ENCODE results near the gene PARP2.
"Not testable (repeated sequence)": the region's sequence is repeated elsewhere in the genome, so short reads cannot be mapped to it uniquely, and the experiment has no call there.

Gene PARP2

GRCh38 chr14:20329355-20329754 is 14.1 kb upstream of the PARP2 start:
- Histone ChIP-seq H3K4me1 (ENCODE audit: control insufficient read depth in 1 of 2, insufficient read depth in 2 of 2, low read length in 2 of 2) (peaks cover 13 to 14% of the 10 kb centered on the region in 2 donors), H3K27ac (ENCODE audit: low read length) (no peak overlapping the region)

GRCh38 chr14:20331053-20331613 is 12.3 kb upstream of the PARP2 start:
- Histone ChIP-seq H3K4me3 (ENCODE audit: low read depth in 1 of 2, low read length in 2 of 2) (no peak overlapping the region), H3K36me3 (ENCODE audit: control insufficient read depth in 1 of 2, insufficient read depth in 2 of 2, low read length in 2 of 2) (peaks cover 0 to 10% of the 10 kb centered on the region in 2 donors)

More at GRCh38 chr14:20329355-20329754, 14.1 kb upstream of the PARP2 start:
- Histone ChIP-seq H3K27me3 (ENCODE audit: low read depth, low read length) (no peaks in the 10 kb centered on the region), H3K9me3 (ENCODE audit: control insufficient read depth in 1 of 2, low read length in 2 of 2) (no peaks in the 10 kb centered on the region), H3K4me3 (ENCODE audit: low read depth in 1 of 2, low read length in 2 of 2) (no peak overlapping the region), H3K36me3 (ENCODE audit: control insufficient read depth in 1 of 2, insufficient read depth in 2 of 2, low read length in 2 of 2) (peaks cover 9 to 13% of the 10 kb centered on the region in 2 donors)

GRCh38 chr14:20332431-20332787 is 11.0 kb upstream of the PARP2 start:
- Histone ChIP-seq H3K36me3 (ENCODE audit: control insufficient read depth in 1 of 2, insufficient read depth in 2 of 2, low read length in 2 of 2) (peaks cover 0 to 5% of the 10 kb centered on the region in 2 donors), H3K4me1 (ENCODE audit: control insufficient read depth in 1 of 2, insufficient read depth in 2 of 2, low read length in 2 of 2) (peaks cover 8 to 14% of the 10 kb centered on the region in 2 donors), H3K4me3 (ENCODE audit: low read depth in 1 of 2, low read length in 2 of 2) (peak overlapping the region; percentile 69 to 100), H3K9me3 (ENCODE audit: control insufficient read depth in 1 of 2, low read length in 2 of 2) (no peaks in the 10 kb centered on the region), H3K27ac (ENCODE audit: low read length) (peak overlapping the region; percentile 99), H3K27me3 (ENCODE audit: low read depth, low read length) (no peaks in the 10 kb centered on the region)

More at GRCh38 chr14:20331053-20331613, 12.3 kb upstream of the PARP2 start:
- Histone ChIP-seq H3K27ac (ENCODE audit: low read length) (no peak overlapping the region), H3K9me3 (ENCODE audit: control insufficient read depth in 1 of 2, low read length in 2 of 2) (no peaks in the 10 kb centered on the region), H3K27me3 (ENCODE audit: low read depth, low read length) (no peaks in the 10 kb centered on the region), H3K4me1 (ENCODE audit: control insufficient read depth in 1 of 2, insufficient read depth in 2 of 2, low read length in 2 of 2) (peaks cover 13 to 14% of the 10 kb centered on the region in 2 donors)

- no peaks in the 10 kb centered on the region for H3K27me3 ChIP-seq (ENCODE audit: low read depth, low read length)
- peaks cover 8 to 14% of the 10 kb centered on the region in 2 donors for H3K4me1 ChIP-seq (ENCODE audit: control insufficient read depth in 1 of 2, insufficient read depth in 2 of 2, low read length in 2 of 2)
- H3K36me3 ChIP-seq (ENCODE audit: control insufficient read depth in 1 of 2, insufficient read depth in 2 of 2, low read length in 2 of 2) = peaks cover 0 to 5% of the 10 kb centered on the region in 2 donors
- peak within 1 kb of the TSS; percentile 69 to 100 for H3K4me3 ChIP-seq (ENCODE audit: low read depth in 1 of 2, low read length in 2 of 2)
- peak within 1 kb of the TSS; percentile 99 for H3K27ac ChIP-seq (ENCODE audit: low read length)
- no peaks in the 10 kb centered on the region for H3K9me3 ChIP-seq (ENCODE audit: control insufficient read depth in 1 of 2, low read length in 2 of 2)
Observed at GRCh38 chr14:20332788-20333493, 10.5 kb upstream of the PARP2 start, which contains the start of gene CCNB1IP1. CCNB1IP1 (minus strand) TSS chr14:20333279; CDS start chr14:20316523, 16,756 bp downstream.

- peak overlapping the region; percentile 99 for H3K27ac ChIP-seq (ENCODE audit: low read length)
- H3K4me3 ChIP-seq (ENCODE audit: low read depth in 1 of 2, low read length in 2 of 2) = peak overlapping the region; percentile 69 to 100
- H3K27me3 ChIP-seq (ENCODE audit: low read depth, low read length) = no peaks in the 10 kb centered on the region
- H3K36me3 ChIP-seq (ENCODE audit: control insufficient read depth in 1 of 2, insufficient read depth in 2 of 2, low read length in 2 of 2) = peaks cover 0 to 5% of the 10 kb centered on the region in 2 donors
- peaks cover 8 to 14% of the 10 kb centered on the region in 2 donors for H3K4me1 ChIP-seq (ENCODE audit: control insufficient read depth in 1 of 2, insufficient read depth in 2 of 2, low read length in 2 of 2)
- H3K9me3 ChIP-seq (ENCODE audit: control insufficient read depth in 1 of 2, low read length in 2 of 2) = no peaks in the 10 kb centered on the region
Observed at GRCh38 chr14:20333494-20333841, 10.0 kb upstream of the PARP2 start.

- H3K4me3 ChIP-seq (ENCODE audit: low read depth in 1 of 2, low read length in 2 of 2) = no peak overlapping the region
- H3K27me3 ChIP-seq (ENCODE audit: low read depth, low read length) = no peaks in the 10 kb centered on the region
- H3K36me3 ChIP-seq (ENCODE audit: control insufficient read depth in 1 of 2, insufficient read depth in 2 of 2, low read length in 2 of 2) = peaks cover 0 to under 1% of the 10 kb centered on the region in 2 donors
- no peaks in the 10 kb centered on the region for H3K9me3 ChIP-seq (ENCODE audit: control insufficient read depth in 1 of 2, low read length in 2 of 2)
- no peak overlapping the region for H3K27ac ChIP-seq (ENCODE audit: low read length)
- H3K4me1 ChIP-seq (ENCODE audit: control insufficient read depth in 1 of 2, insufficient read depth in 2 of 2, low read length in 2 of 2) = peaks cover 8 to 14% of the 10 kb centered on the region in 2 donors
Observed at GRCh38 chr14:20334017-20334416, 9.4 kb upstream of the PARP2 start.

GRCh38 chr14:20341032-20341431 is 2.4 kb upstream of the PARP2 start:
- H3K4me3 ChIP-seq (ENCODE audit: low read depth in 1 of 2, low read length in 2 of 2); H3K27me3 ChIP-seq (ENCODE audit: low read depth, low read length); H3K9me3 ChIP-seq (ENCODE audit: control insufficient read depth in 1 of 2, low read length in 2 of 2); H3K27ac ChIP-seq (ENCODE audit: low read length); H3K4me1 ChIP-seq (ENCODE audit: control insufficient read depth in 1 of 2, insufficient read depth in 2 of 2, low read length in 2 of 2): not testable (repeated sequence)
- H3K36me3 ChIP-seq (ENCODE audit: control insufficient read depth in 1 of 2, insufficient read depth in 2 of 2, low read length in 2 of 2) = peaks cover 0 to 10% of the 10 kb centered on the region in 2 donors

- Histone ChIP-seq H3K27me3 (ENCODE audit: low read depth, low read length) (no peaks in the 10 kb centered on the region), H3K4me1 (ENCODE audit: control insufficient read depth in 1 of 2, insufficient read depth in 2 of 2, low read length in 2 of 2) (peaks cover 5 to 9% of the 10 kb centered on the region in 2 donors), H3K9me3 (ENCODE audit: control insufficient read depth in 1 of 2, low read length in 2 of 2) (no peaks in the 10 kb centered on the region), H3K4me3 (ENCODE audit: low read depth in 1 of 2, low read length in 2 of 2) (peak overlapping the region; percentile 75 to 88), H3K36me3 (ENCODE audit: control insufficient read depth in 1 of 2, insufficient read depth in 2 of 2, low read length in 2 of 2) (peaks cover 2 to 16% of the 10 kb centered on the region in 2 donors), H3K27ac (ENCODE audit: low read length) (no peak overlapping the region)
Observed at GRCh38 chr14:20341646-20342045, 1.8 kb upstream of the PARP2 start.

GRCh38 chr14:20343862-20344220 is 406 bp downstream of the PARP2 start:
- H3K4me3 ChIP-seq (ENCODE audit: low read depth in 1 of 2, low read length in 2 of 2) = peak overlapping the region; percentile 75 to 88
- peaks cover 5 to 9% of the 10 kb centered on the region in 2 donors for H3K4me1 ChIP-seq (ENCODE audit: control insufficient read depth in 1 of 2, insufficient read depth in 2 of 2, low read length in 2 of 2)
- peak overlapping the region; percentile 86 for H3K27ac ChIP-seq (ENCODE audit: low read length)
- peaks cover 6 to 24% of the 10 kb centered on the region in 2 donors for H3K36me3 ChIP-seq (ENCODE audit: control insufficient read depth in 1 of 2, insufficient read depth in 2 of 2, low read length in 2 of 2)
- H3K9me3 ChIP-seq (ENCODE audit: control insufficient read depth in 1 of 2, low read length in 2 of 2) = no peaks in the 10 kb centered on the region
- no peaks in the 10 kb centered on the region for H3K27me3 ChIP-seq (ENCODE audit: low read depth, low read length)

- Histone ChIP-seq H3K36me3 (ENCODE audit: control insufficient read depth in 1 of 2, insufficient read depth in 2 of 2, low read length in 2 of 2) (peaks cover 6 to 34% of the 10 kb centered on the region in 2 donors), H3K4me1 (ENCODE audit: control insufficient read depth in 1 of 2, insufficient read depth in 2 of 2, low read length in 2 of 2) (peaks cover 5 to 9% of the 10 kb centered on the region in 2 donors), H3K27ac (ENCODE audit: low read length) (no peak overlapping the region), H3K4me3 (ENCODE audit: low read depth in 1 of 2, low read length in 2 of 2) (no peak overlapping the region), H3K9me3 (ENCODE audit: control insufficient read depth in 1 of 2, low read length in 2 of 2) (no peaks in the 10 kb centered on the region), H3K27me3 (ENCODE audit: low read depth, low read length) (no peaks in the 10 kb centered on the region)
Observed at GRCh38 chr14:20345366-20345765, 1.9 kb downstream of the PARP2 start.

GRCh38 chr14:20346713-20347112 is 3.3 kb downstream of the PARP2 start:
- no peaks in the 10 kb centered on the region for H3K9me3 ChIP-seq (ENCODE audit: control insufficient read depth in 1 of 2, low read length in 2 of 2)

More at GRCh38 chr14:20346713-20347112, 3.3 kb downstream of the PARP2 start:
- Histone ChIP-seq H3K4me3 (ENCODE audit: low read depth in 1 of 2, low read length in 2 of 2) (no peak overlapping the region), H3K36me3 (ENCODE audit: control insufficient read depth in 1 of 2, insufficient read depth in 2 of 2, low read length in 2 of 2) (peaks cover 6 to 42% of the 10 kb centered on the region in 2 donors), H3K27ac (ENCODE audit: low read length) (no peak overlapping the region), H3K27me3 (ENCODE audit: low read depth, low read length) (no peaks in the 10 kb centered on the region), H3K4me1 (ENCODE audit: control insufficient read depth in 1 of 2, insufficient read depth in 2 of 2, low read length in 2 of 2) (peaks cover 5 to 9% of the 10 kb centered on the region in 2 donors)
